ENCODE measurements around the gene UTP3.
"Not testable (repeated sequence)": the region's sequence is repeated elsewhere in the genome, so short reads cannot be mapped to it uniquely, and the experiment has no call there.

Gene UTP3

GRCh38 chr4:70687392-70687791 is 940 bp upstream of the UTP3 start:
- peak; percentile 21 to 32 for DNase-seq

GRCh38 chr4:70688795-70689231 is 481 bp downstream of the UTP3 start:
- peak; percentile 37 to 44 for DNase-seq

GRCh38 chr4:70691661-70692060 is 3.3 kb downstream of the UTP3 start:
- DNase-seq = no peak

DNA sequence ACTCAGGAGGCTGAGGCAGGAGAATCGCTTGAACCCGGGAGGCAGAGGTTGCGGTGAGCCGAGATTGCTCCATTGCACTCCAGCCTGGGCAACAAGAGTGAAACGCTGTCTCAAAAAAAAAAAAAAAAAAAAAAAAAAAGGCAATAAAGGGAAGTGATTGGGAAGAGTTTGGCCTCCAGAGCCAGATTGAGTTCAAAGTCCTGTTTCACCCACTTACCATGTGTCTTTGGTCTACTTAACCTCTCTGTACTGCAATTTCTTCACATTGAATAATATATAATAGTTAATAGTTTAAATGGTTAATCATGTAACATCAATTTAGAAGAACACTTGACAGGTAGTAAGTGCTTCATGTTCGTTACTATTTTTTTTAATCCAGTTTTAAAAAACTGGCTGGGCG is 6.3 kb downstream of the UTP3 start:
- not testable (repeated sequence) for DNase-seq

DNA sequence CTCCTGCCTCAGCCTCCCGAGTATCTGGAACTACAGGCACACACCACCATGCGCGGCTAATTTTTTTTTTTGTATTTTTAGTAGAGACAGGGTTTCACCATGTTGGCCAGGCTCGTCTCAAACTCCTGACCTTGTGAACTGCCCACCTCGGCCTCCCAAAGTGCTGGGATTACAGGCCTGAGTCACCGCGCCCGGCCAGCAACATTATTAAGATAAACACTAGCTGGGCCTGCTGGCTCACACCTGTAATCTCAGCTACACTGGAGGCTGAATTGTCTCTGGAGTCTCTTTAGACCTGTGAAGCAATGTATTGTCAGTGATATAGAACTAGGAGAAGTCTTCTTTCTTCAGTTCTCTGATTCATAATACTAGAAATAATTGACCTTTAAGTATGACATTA is 10.1 kb downstream of the UTP3 start:
- not testable (repeated sequence) for DNase-seq

GRCh38 chr4:70700712-70701111 is 12.4 kb downstream of the UTP3 start:
- no peak for DNase-seq

GRCh38 chr4:70701271-70701670 is 12.9 kb downstream of the UTP3 start:
- no peak for DNase-seq

GRCh38 chr4:70702592-70702991 is 14.3 kb downstream of the UTP3 start:
- not testable (repeated sequence) for DNase-seq

- no peak for DNase-seq
Measured at GRCh38 chr4:70703619-70704214, 15.4 kb downstream of the UTP3 start.

- peak; percentile 60 to 65 for DNase-seq
Measured at GRCh38 chr4:70704215-70704930, 16.0 kb downstream of the UTP3 start.

DNA sequence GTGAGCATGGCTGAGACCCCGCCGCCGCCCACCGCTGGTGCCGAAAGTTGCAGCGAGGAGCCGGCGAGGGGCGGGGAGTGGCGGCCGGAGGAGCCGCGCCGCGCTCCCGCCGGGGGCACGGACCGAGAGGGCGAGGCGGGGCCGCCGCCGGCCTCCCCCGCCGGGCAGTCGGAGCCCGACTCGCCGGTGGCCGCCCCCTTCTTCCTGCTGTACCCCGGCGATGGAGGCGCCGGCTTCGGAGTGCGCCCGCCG is 16.5 kb downstream of the UTP3 start:
- peak in 1 of 2 experiments; percentile 35 for DNase-seq

GRCh38 chr4:70705183-70706043 is 17.1 kb downstream of the UTP3 start:
- peak; percentile 71 to 75 for DNase-seq

GRCh38 chr4:70706044-70706461 is 17.7 kb downstream of the UTP3 start:
- no peak for DNase-seq

DNA sequence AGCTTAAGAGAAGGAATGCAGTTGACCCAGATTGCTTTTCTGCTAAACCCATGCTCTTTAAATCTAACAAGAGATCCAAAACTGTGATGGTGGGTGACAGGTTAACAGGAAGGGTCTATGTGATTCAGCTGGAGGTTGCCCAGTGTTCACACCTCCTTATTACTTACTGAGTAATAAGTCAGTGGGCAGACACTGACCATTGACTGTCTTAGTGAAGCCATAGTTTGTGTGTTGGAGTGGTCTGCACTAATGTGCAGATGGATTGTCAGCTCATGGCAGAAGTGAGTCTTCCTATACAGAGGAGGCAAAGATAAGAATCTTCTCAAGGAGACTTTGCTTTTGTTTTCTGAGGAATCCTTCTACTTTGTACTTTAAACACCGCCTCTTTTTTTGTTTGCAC is 18.2 kb downstream of the UTP3 start:
- no peak for DNase-seq

DNA sequence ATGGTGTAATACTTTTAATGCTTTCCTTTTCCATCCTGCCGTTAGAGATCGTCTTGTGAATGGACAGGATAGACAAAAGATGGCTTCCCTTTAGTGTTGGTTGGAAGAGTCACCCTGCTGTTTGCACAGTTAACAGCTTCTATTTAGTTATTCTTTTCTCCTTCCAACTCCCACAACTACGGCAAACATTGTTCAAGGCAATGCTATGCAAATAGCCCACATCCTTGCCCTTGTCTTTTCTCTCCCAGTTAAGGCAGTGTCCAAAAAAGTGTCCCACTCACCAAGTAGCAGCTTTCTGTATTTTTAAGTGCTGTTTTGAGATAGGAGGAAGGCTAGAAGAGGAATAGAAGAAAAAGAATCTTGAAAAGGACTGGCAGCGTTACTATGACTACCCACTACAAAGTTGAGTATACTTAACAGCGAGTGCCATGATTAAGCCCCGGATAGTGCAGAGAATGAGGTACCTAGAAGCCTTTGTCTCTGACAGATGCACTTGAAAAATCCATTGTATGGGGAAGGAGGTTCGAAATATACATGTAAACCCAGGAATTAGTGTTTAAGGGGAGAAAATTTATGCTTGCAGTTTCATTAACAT is 21.4 kb downstream of the UTP3 start:
- DNase-seq = no peak

GRCh38 chr4:70711599-70711998 is 23.3 kb downstream of the UTP3 start:
- no peak for DNase-seq

- no peak for DNase-seq
Measured at GRCh38 chr4:70712150-70712549, 23.8 kb downstream of the UTP3 start.

GRCh38 chr4:70712604-70713452 is 24.5 kb downstream of the UTP3 start:
- no peak for DNase-seq

DNA sequence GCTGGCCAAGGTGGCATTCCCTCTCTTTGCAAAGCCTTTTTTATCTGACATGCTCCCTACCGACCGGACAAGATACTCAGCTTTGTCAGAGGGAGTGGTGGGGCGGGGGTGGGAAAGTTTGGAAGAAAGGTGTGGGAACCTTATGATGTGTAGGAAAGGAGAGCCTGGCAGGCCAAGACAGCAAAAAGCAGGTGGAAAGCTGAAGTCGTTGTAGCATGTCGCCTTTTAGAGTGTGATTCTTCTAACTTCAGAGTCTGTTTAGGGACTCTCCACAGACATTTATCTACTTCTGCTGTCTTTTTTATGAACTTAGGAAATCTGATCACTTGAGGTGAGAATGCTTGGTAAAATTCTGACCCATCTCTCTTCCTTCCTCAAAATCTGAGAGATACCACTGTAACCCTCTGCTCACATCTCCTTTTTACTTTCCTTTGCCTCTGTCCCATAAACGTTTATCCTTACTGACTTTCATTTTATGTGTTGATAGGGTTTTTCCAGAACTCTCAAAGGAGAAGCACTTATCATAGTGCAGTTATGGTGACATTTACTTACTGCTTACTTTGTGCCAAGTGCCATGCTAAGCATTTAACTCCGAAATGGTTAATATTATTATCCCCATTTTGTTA is 25.2 kb downstream of the UTP3 start:
- no peak for DNase-seq

DNA sequence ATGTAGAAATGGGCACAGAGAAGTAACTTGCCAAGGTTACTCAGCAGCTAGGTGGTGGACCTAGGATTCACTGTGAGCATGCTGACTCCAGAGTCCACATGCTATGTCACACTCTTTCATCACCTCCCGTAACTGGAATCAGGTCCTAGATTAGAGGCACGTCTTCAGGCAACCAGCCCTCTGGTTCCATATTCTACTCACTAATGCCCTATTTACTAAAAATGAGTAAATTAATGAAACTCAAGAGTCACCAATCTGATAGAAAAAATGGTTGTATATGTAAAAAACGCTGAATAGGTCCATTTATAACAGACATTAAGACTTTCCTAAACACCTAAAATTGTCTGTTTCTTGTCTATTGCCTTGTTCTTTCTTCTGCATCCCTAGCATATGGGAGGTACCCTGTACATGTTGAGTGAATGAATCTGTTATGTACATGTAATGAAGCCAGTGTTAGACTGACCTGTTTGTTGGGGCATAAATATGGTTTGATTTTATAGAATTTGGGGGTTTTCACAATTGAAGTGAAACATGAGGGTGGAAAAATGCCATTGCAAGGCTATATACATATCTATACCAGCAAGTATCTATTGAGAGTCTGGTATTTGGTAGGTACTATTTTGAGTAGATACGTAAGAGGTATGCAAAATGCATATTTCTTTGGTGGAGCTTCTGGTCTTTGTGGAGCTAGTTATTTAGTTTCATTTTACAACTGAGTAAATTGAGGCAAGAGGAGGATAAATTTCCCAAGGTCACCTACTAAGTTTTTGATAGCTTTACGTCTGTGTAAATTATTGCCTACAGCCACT is 26.0 kb downstream of the UTP3 start:
- no peak for DNase-seq

GRCh38 chr4:70715097-70715496 is 26.8 kb downstream of the UTP3 start:
- DNase-seq = no peak
